T47D (cell line): ENCODE measurements around the gene MYADML2.

Experiments
- DNase-seq, 2 experiments: peaks; one replicate each; pipeline versions ENCODE4 v3.0.0 to v3.0.0-alpha.2; 2011 to 2012; ENCODE audit warnings: low read depth in 1 of 2, low spot score in 1 of 2
- JUND ChIP-seq: IDR thresholded peaks from 2 replicates; pipeline ENCODE4 v1.6.1; 2012; ENCODE audit warnings: low read depth
- in situ Hi-C: cut with HindIII; loops from 2 replicates; pipeline ENCODE4 v1.10.0; 2016; ENCODE audit warnings: low sequenced_read_pairs, low pct_unique_long_range_greater_than_20kb

The MYADML2 gene, protein sequence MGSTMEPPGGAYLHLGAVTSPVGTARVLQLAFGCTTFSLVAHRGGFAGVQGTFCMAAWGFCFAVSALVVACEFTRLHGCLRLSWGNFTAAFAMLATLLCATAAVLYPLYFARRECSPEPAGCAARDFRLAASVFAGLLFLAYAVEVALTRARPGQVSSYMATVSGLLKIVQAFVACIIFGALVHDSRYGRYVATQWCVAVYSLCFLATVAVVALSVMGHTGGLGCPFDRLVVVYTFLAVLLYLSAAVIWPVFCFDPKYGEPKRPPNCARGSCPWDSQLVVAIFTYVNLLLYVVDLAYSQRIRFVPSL

DNA sequence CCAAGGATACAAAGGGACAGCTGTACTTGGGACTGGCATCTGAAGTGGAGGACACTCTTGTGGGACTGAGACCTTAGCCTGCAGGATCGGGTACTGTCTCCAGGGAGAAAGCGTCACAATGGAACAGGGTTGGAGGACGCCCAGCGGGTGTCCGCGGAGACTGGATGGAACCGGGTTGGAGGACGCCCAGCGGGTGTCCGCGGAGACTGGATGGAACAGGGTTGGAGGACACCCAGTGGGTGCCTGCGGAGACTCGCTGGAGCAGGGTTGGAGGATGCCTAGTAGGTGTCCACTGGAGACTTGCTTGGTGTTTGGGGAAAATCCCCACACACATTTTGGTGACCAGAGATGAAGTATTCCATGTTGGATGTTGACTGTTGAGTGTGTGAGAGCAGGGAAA lies at the start of gene MYADML2:
TSS of gene MYADML2 (minus strand) at position 45 of the 400 bp plus-strand sequence. CDS start 5,492 bp downstream, outside the sequence.
- no peak for TF ChIP-seq JUND
- in situ Hi-C loops = no loop called here
- no peak for DNase-seq

DNA sequence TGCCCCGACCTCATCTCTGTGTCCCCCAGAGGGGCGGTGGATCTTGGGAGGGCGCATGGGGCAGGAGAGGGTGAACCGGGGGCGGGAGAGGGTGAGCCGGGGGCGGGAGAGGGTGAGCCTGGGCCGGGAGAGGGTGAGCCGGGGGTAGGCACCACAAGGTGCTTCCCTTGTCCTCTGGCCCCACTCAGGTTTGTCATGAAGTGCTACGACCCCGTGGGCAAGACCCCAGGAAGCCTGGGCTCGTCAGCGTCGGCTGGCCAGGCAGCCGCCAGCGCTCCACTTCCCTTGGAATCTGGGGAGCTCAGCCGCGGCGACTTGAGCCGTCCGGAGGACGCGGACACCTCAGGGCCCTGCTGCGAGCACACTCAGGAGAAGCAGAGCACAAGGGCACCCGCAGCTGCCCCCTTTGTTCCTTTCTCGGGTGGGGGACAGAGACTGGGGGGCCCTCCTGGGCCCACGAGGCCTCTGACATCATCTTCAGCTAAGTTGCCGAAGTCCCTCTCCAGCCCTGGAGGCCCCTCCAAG lies 49.3 kb upstream of the MYADML2 start:
- in situ Hi-C loops = no loop called here
- DNase-seq = no peak
- no peak for TF ChIP-seq JUND

DNA sequence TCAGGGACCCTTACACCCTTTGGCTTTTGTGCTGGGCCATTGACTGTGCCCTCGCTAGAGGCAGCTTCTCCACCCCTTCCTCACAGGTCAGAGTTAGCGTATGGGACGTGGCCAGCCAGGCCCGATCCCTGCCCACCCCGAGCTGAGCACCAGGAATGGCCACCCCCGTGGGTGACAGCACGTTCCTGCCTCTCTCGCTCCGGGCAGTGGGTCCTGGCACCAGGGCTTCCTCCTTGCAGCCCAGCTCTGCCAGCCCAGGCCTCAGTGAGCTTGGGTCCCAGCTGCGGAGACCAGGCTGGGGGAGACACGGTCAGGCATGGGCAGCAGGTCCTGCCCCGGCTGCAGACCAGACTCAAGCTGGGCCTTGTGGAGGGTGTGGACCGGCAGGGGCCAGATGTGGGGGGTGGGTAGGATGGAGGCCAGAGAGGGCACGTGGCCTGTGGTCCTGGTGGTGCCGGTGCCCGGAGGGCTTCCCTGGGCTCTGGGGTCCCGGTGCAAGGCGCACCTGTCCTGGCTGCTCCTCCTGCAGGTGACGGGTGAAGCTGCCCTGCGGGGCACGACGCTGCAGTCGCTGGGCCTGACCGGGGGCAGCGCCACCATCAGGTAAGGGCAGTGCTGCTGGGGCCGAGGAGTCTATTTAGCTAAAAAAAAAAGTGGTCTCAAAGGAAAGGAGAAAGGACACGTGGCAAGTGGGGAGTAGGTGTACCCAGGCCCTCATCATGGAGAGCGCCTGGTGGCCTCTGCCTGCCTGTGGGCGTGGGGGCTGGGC lies 48.6 kb upstream of the MYADML2 start:
- in situ Hi-C loops = no loop called here
- DNase-seq = no peak
- no peak for TF ChIP-seq JUND

DNA sequence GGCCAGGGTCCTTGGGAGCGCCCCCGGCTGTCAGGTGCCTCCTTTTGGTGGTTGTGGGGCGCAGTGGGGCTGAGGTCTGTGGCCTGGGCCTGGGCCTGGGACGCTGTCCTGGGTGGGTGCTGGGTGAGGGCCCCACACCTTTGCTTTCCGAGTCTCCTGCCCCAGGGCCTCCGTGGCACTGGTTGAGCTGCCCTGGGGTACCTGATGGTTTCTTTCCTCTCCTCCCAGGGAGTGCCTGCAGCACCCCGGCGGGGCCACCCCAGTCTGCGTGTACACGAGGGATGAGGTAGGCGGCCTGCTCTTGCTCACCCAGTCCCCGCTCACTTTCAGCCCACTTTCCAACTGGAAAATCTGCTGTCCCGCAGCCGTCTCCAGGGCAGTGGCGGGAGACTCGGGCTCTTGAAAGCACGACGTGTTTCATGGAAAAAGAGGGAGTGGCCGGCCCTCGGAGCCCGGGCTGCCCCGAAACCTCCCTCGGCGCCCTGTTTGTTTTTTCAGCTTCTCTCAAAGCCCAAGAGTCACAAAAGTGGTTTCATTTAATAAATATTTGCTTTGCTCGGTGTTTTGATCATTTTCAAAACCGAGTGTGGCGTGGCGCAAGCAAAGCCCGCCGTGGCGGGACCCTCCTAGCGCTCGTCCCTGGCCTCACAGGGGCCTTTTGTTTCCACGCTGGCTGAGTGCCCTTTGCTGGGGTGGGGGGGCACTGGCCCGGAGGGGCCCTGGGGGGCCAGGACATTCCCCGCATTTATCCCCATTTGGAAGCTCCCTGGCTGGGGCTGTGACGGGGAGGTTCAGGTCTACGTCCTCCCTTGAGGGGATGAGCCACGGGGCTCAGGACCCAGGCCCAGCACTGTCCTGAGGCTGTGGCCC lies 47.8 kb upstream of the MYADML2 start:
- no peak for DNase-seq
- in situ Hi-C loops = no loop called here
- TF ChIP-seq JUND = no peak

DNA sequence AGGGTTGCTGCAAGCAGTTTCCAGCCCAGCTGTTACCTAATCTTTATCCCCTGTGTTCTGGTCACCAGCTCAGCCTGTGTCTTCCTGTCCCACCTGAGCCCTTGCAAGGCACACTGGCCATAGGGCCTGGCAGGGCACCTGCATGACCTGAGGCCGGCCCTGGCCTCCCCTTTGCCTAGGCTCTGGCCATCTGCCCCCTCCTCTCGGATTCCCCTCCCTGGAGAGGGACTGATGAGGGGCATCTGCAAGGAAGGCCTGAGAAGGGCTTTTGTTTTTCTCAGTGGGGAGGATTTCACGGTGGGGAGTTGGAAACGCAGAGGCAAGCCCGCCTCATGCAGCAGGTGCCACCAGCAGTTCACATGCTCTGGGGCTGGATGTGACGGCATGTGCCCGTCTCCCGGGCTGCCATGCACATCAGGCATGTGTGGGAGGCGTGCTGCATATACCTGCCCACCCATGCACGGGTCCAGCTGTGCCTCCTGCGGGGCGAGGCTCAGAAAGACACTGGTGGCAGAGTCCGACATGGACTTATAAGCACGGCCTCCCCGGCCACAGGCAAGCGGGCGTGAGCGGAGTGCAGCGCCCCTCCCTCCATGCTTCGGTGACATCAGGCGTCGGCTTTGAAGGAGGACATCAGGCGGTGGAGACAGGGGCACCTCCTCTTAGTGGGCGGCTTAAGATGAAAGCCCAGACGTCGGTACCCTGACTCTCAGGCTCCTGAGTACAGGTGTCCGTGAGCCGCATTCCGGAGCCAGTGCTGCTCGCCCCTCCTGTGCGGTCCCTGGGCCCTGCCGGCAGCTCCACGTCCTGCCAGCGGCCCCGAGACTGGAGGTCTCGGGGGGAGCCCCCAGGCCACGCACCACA lies 46.9 kb upstream of the MYADML2 start:
- no peak for TF ChIP-seq JUND
- in situ Hi-C loops = no loop called here
- DNase-seq = no peak

DNA sequence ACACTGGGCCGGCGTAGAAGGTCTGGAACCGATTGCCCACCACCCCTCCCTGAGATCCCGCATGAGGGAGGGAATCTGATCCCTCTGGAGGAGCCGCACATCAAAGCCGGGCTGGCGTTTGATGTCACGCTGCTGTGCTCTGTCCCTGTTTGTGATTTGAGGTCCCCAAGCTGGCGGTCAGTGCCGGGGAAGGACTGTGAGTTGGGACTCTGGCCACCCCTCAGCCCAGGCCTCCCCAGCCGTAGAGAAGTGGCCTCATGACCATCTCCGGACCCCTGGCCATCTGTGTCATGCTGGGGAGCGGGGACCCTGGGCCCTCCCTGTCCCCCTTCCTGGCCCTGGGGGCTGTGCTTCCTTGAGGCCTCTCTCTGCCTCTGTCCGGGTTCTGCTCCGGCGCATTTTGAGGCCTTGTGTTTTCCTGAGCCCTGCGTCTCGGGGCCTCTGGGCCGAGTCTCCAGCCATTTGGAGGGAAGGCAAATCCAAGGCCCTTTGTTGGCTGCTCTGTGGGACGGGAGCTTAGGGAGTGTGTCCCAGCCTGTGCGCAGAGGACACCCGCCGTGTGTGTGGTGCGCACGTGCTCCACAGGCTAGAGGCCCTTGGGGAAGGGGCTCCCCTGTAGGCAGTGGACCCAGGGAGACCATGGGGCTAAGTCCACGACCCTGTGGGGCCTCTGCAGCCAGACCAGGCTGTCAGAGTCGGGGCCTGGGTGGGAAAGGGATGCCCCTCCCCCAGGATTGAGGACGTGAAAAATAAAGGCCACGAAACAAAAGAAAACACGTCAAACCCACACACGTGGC lies 45.5 kb upstream of the MYADML2 start:
- in situ Hi-C loops = no loop called here
- TF ChIP-seq JUND = no peak
- DNase-seq = no peak

DNA sequence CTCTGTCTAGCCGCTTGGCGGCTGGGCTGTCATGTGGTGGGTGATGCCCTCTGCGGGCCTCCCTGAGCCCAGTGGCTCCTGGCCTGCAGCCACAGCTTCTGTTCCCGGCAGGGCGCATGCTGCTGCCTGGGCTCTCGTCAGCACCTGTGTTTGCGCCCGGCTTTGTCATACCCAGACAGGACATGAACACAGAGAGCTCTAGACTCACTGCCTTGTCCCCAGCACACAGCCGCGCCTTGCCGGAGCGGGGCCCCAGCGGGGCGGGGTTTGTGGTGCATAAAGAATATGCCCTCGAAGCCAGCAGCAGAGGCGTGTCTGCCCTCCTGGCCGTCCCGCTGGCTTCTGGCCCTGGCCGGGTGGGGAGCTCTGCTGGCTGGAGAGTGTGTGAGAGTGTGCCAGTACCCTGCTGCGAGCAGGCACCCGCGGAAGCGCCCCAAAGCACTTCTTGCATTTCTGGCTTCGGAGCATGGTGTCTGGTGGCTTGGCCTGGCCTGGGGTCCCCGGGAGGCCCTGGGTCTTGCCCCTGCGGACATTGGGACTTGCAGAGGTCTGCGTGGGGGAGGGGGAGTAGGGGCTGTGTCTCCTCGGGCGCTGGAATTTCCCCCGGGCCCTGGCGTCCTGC lies 44.8 kb upstream of the MYADML2 start:
- no peak for DNase-seq
- in situ Hi-C loops = no loop called here

DNA sequence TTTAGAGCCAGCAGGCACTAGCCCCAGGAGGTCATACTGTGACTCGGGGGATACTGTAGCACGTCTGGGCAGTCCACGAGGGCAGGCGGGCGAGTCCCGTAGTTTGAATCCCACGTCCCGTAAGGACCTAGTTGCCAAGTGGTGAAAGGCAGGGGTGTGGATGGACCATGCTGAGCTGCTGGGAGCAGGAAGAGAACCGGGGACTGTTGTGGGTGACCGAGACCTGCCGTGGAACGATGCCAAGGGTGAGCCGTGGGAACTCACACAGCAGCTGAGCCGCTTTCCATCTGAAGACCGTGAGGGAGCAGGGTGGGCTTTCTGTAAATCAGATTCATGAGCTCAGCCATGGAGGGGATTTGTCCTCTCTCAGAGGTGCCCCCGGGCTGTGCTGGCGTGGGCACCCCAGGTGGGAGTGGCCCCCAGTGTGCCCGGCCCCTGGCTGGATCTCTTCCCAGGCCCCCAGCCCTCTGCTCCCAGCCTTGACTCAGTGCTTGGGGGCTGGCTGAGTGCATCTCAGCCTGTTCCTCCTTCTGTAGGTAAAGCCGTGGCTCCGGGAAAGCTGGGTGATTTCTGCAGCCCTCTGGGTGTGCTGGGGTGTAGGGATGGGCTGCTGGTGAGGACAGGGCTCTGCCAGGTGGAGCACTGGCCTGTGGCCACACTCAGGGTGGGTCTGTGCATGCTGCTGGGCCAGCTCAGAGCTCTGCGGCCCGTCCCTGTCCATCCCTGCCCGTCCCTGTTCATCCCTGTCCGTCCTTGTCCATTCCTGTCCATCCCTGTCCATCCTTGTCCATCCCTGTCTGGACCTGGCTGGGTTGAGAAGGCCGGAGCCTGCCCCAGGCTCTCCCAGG lies 44.0 kb upstream of the MYADML2 start:
- in situ Hi-C loops = no loop called here
- TF ChIP-seq JUND = no peak
- no peak for DNase-seq

More for the DNA sequence above, 44.8 kb upstream of the MYADML2 start:
- TF ChIP-seq JUND = no peak

DNA sequence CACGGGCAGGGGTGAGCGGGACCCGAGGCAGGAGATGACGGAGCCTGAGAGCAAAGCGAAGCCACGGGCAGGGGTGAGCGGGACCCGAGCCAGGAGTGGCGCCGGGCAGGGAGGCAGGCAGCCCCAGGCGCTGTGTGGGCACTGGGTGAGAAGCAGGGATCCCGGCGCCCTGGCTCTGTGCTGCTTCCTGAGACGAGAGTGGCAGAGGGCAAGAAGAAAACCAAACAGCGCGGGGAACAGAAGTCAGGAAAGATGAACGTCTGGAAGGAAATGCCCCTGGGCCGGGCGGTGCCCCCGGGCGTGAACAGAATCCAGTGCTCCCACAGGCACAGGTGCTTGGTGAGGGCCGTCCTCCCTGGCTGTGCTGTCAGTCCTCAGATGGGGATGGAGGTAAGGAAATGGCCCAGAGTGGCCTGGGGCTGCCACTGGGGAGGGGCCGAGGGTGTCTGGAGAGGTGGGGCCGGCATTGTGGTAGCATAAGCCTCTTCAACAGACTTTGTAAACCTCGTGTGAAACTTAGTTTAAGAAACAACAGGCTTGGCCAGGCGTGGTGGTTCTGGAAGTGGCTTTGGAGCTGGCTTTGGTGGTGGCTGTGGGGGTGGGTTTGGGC lies 40.2 kb upstream of the MYADML2 start:
- DNase-seq = no peak
- in situ Hi-C loops = no loop called here
- no peak for TF ChIP-seq JUND
